Prostate gland (tissue), 2 donors: ENCODE measurements around the gene NRCAM. TPM values are rescaled to one million over a fixed set of nuclear protein-coding genes. Genes with fewer than 3 reads are reported as not detected.

Experiments used
- DNase-seq: peaks from one replicate; pipeline ENCODE4 v3.0.0-alpha.2; 2019; ENCODE audit warnings: low spot score
- H3K27ac ChIP-seq, 2 donors: fragments of 200-600 bp; sonication (generic); 2 replicates each; pipeline ENCODE4 v1.5.1; 2017 to 2019
- H3K27me3 ChIP-seq: fragments of 200-600 bp; sonication (generic); replicated peaks from 2 replicates; pipeline ENCODE4 v1.5.1; 2019; ENCODE audit not compliant: insufficient read depth
- H3K36me3 ChIP-seq, 2 donors: fragments of 200-600 bp; sonication (generic); 1 replicate in 1 of 2; 2 replicates in 1 of 2; pipeline versions ENCODE4 v1.5.1 to v1.8.1; 2017 to 2019
- H3K4me1 ChIP-seq: fragments of 200-600 bp; sonication (generic); replicated peaks from 2 replicates; pipeline ENCODE4 v1.5.1; 2019
- H3K4me3 ChIP-seq, 2 donors: fragments of 200-600 bp; sonication (generic); 2 replicates each; pipeline ENCODE4 v1.5.1; 2017 to 2019
- H3K9me3 ChIP-seq: fragments of 200-600 bp; sonication (generic); 2 replicates; pipeline ENCODE4 v1.5.1; 2017
- CTCF ChIP-seq, 4 experiments: fragments of 200-600 bp in 2 of 4; fragments of 450-650 bp in 2 of 4; sonication (generic) in 2 of 4; IDR thresholded peaks; 1 replicate in 3 of 4; 2 replicates in 1 of 4; pipeline ENCODE4 v1.5.1; 2016 to 2019; ENCODE audit warnings: antibody characterized with exemption in 4 of 4, mild to moderate bottlenecking in 2 of 4, moderate library complexity in 2 of 4
- POLR2A ChIP-seq: fragments of 450-650 bp; IDR thresholded peaks from one replicate; pipeline ENCODE4 v1.6.1; 2016; ENCODE audit warnings: antibody characterized with exemption, mild to moderate bottlenecking
- POLR2AphosphoS5 ChIP-seq: sonication (generic); formaldehyde crosslinking; IDR thresholded peaks from one replicate; pipeline ENCODE4 v1.6.1; 2017; ENCODE audit warnings: antibody characterized with exemption
- WGBS: methylation state at CpG from one replicate; pipeline ENCODE4 v1.1.5; 2018; 5-methylcytosine and 5-hydroxymethylcytosine counted together
- intact Hi-C: fragments of 100-400 bp; cut with DNase I; formaldehyde crosslinking; loops from one replicate; pipeline ENCODE4 v1.14.2; 2022
- total RNA-seq, 2 donors: library from RNA; depleted of rRNA; stranded (reverse); fragments of >200 nt; gene quantifications; one replicate each; pipeline ENCODE4 v1.1.0, GENCODE V29; 2016

NRCAM gene
- total RNA-seq, 2 donors from 2014 or later = 1.1 to 3.1 TPM

GRCh38 chr7:108292541-108292940, 163.7 kb downstream of the NRCAM start:
- intact Hi-C loops = no loop called here
- H3K4me3 ChIP-seq = no peak overlapping the region
- no peaks in the 10 kb centered on the region for H3K4me1 ChIP-seq
- H3K27ac ChIP-seq = no peak overlapping the region
- no peaks in the 10 kb centered on the region for H3K27me3 ChIP-seq
- H3K9me3 ChIP-seq = no peaks in the 10 kb centered on the region
- no peak for DNase-seq
- WGBS = 99% methylated on average over 3 of the region's 3 CpGs
- H3K36me3 ChIP-seq = no peaks in the 10 kb centered on the region
- TF ChIP-seq POLR2AphosphoS5 (no peak), POLR2A (no peak), CTCF (IDR thresholded peaks at IDR 0.05) (no peak)

- Histone ChIP-seq H3K27ac (no peak overlapping the region), H3K4me3 (no peak overlapping the region), H3K9me3 (no peaks in the 10 kb centered on the region), H3K27me3 (no peaks in the 10 kb centered on the region), H3K4me1 (no peaks in the 10 kb centered on the region), H3K36me3 (no peaks in the 10 kb centered on the region)
- intact Hi-C loops = no loop called here
- DNase-seq = no peak
- 72% methylated on average over 5 of the region's 5 CpGs for whole genome bisulfite sequencing
- no peak for TF ChIP-seq POLR2AphosphoS5
- no peak for TF ChIP-seq POLR2A
- TF ChIP-seq CTCF (IDR thresholded peaks at IDR 0.05) = no peak
Observed at GRCh38 chr7:108291791-108292440, 164.3 kb downstream of the NRCAM start.

GRCh38 chr7:108291152-108291508, 165.1 kb downstream of the NRCAM start:
- no peak for DNase-seq
- 89% methylated on average over 1 of the region's 1 CpG for WGBS
- Histone ChIP-seq H3K4me3 (no peak overlapping the region), H3K9me3 (no peaks in the 10 kb centered on the region), H3K4me1 (no peaks in the 10 kb centered on the region), H3K36me3 (no peaks in the 10 kb centered on the region), H3K27me3 (no peaks in the 10 kb centered on the region), H3K27ac (no peak overlapping the region)
- TF ChIP-seq POLR2AphosphoS5 (no peak), POLR2A (no peak), CTCF (IDR thresholded peaks at IDR 0.05) (no peak)
- intact Hi-C loops = no loop called here

- WGBS = 30% methylated on average over 7 of the region's 7 CpGs
- H3K27me3 ChIP-seq = no peaks in the 10 kb centered on the region
- no peak overlapping the region for H3K4me3 ChIP-seq
- H3K36me3 ChIP-seq = no peaks in the 10 kb centered on the region
- no peak for TF ChIP-seq POLR2AphosphoS5
- intact Hi-C loops = no loop called here
- H3K4me1 ChIP-seq = no peaks in the 10 kb centered on the region
- DNase-seq = no peak
- no peak overlapping the region for H3K27ac ChIP-seq
- H3K9me3 ChIP-seq = no peaks in the 10 kb centered on the region
Observed at GRCh38 chr7:108290459-108291151, 165.6 kb downstream of the NRCAM start.

GRCh38 chr7:108289852-108290251, 166.4 kb downstream of the NRCAM start:
- intact Hi-C loops = no loop called here
- H3K27me3 ChIP-seq = no peaks in the 10 kb centered on the region
- no peak overlapping the region for H3K4me3 ChIP-seq
- no peaks in the 10 kb centered on the region for H3K4me1 ChIP-seq
- whole genome bisulfite sequencing = 25% methylated on average over 1 of the region's 1 CpG
- no peak overlapping the region for H3K27ac ChIP-seq
- TF ChIP-seq POLR2AphosphoS5 (no peak), CTCF (IDR thresholded peaks at IDR 0.05) (no peak), POLR2A (no peak)
- no peaks in the 10 kb centered on the region for H3K9me3 ChIP-seq
- no peak for DNase-seq
- no peaks in the 10 kb centered on the region for H3K36me3 ChIP-seq
